ENCODE data around the gene GPER1.

The GPER1 gene

DNA sequence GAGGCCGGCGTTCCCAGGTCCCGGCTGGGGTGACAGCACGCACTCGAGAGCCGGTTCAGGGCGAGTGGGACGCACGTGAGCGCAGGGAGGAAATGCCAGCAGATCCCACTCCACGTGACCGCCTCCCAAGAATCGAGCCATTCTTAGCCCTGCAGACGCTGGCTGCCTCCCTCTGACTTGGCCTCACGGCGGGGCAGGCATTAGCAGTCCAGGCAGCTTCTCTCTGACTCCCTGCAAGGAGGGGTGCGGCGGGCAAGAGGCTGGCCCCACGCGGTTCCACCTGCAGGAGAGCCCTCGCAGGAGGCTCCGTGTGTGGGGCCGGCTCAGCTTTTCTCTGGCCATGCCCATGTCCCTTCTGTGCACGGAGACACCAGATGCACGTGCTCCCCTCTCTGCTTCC lies 33.5 kb upstream of the GPER1 start:
- peak; percentile 75 for DNase-seq (ENCODE audit: low spot score)

- DNase-seq (ENCODE audit: low spot score) = no peak
Measured at GRCh38 chr7:1054861-1055450, 33.0 kb upstream of the GPER1 start.

GRCh38 chr7:1055491-1055955 lies 32.4 kb upstream of the GPER1 start:
- DNase-seq (ENCODE audit: low spot score) = no peak

GRCh38 chr7:1055956-1056784 lies 31.7 kb upstream of the GPER1 start:
- no peak for DNase-seq (ENCODE audit: low spot score)

DNA sequence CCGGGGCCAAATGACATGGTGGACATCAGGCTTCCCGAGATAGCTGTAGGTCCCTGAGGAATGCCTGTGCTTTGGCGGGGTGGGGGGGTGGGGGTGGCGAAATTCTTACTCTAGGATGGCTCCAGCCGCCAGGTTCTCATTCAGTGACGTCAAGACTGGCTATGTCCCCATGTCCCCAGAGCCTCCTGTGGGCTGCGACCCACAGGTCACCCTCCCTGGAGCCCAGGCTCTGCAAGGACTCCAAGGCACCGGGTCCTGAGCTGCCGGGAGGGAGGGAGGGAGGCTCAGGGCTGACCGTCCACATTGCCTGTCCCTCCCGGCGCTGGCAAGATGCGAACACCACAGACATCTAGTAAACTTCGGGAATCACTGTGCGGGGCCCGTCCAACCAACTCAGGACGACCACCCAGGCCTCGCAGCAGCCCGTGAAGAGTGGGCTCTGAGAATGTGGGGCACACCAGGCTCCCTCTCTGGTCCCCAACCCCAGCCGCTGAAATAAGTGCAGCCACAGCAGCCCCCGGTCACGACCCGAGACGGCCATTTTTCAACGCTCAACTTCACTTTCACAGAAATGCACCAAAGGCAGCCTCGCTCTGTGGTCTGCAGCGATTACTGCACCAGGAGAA lies 31.0 kb upstream of the GPER1 start:
- no peak for DNase-seq (ENCODE audit: low spot score)

DNA sequence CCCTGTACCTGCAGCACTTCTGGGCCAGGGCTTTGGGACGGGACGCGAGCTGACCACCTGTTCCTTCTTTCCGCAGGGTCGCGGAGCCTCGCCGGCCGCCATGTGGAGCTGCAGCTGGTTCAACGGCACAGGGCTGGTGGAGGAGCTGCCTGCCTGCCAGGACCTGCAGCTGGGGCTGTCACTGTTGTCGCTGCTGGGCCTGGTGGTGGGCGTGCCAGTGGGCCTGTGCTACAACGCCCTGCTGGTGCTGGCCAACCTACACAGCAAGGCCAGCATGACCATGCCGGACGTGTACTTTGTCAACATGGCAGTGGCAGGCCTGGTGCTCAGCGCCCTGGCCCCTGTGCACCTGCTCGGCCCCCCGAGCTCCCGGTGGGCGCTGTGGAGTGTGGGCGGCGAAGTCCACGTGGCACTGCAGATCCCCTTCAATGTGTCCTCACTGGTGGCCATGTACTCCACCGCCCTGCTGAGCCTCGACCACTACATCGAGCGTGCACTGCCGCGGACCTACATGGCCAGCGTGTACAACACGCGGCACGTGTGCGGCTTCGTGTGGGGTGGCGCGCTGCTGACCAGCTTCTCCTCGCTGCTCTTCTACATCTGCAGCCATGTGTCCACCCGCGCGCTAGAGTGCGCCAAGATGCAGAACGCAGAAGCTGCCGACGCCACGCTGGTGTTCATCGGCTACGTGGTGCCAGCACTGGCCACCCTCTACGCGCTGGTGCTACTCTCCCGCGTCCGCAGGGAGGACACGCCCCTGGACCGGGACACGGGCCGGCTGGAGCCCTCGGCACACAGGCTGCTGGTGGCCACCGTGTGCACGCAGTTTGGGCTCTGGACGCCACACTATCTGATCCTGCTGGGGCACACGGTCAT lies 30.3 kb upstream of the GPER1 start:
- no peak for DNase-seq (ENCODE audit: low spot score)

GRCh38 chr7:1058311-1058710 lies 29.6 kb upstream of the GPER1 start:
- DNase-seq (ENCODE audit: low spot score) = no peak

DNA sequence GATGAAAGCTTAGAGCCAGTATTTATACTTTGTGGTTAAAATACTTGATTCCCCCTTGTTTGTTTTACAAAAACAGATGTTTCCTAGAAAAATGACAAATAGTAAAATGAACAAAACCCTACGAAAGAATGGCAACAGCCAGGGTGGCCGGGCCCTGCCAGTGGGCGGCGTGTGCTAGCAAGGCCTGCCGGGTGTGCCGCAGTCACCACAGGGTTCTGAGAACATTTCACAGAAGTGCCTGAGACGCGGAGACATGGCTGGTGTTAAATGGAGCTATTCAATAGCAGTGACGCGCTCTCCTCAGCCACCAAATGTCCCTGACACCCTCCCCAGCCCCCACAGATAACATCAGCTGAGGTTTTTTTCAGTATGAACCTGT lies 29.1 kb upstream of the GPER1 start:
- DNase-seq (ENCODE audit: low spot score) = no peak

GRCh38 chr7:1059200-1060091 lies 28.5 kb upstream of the GPER1 start:
- DNase-seq (ENCODE audit: low spot score) = peak; percentile 49

DNA sequence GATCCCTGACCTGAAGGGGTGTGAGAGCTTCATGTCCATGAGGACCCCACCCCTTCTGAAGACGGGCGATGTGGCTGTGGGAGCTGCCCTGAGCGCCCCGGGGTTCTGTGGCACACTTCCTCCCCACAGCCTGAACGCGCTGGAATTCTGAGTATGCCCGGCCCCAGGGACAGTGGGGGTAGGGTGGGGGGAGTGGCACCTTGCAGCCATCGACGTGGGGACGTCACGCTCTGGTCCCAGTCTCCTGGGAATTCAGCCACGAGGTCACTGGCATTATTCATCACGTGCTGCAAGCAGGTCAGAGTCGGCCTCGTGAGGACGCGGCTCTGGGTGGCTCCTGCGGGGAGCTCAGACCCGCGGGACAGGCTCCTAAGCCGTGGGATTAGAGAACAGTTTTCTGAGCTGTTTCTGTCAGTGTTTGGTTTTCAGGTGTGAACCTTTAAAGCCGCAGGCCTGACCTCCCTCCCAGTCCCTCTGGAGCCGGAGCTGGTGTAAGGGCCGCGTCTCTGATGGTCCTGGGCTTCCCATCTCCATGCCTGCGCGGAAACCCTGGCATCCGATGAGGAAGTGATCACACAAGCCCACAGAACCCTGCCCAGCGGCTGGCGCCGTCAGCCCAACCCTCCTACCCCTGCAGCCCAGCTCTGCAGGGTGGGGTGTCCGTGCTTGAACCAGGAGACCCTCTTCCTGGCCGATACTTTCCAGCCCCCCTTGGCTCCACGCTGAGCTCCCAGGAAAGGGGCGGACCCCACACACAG lies 27.4 kb upstream of the GPER1 start:
- no peak for DNase-seq (ENCODE audit: low spot score)

DNA sequence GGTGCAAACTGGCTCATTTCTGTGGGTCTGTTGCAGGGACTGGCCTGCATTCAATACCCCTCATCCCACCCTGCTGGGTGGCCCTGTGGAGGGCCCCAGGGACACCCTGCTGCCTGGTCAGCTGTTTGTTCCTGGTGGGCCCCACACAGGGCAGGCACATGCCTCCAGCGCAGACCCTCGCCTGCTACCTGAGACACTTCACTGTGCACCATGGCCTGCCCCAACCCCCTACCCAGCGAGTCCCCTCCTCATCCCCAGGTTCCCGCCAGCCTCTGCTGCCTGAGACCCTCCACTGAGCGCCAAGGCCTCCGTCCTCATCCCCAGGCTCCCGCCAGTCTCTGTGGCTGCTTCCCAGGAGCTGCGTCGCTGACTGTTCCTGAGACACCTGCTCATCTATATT lies 26.7 kb upstream of the GPER1 start:
- DNase-seq (ENCODE audit: low spot score) = no peak

DNA sequence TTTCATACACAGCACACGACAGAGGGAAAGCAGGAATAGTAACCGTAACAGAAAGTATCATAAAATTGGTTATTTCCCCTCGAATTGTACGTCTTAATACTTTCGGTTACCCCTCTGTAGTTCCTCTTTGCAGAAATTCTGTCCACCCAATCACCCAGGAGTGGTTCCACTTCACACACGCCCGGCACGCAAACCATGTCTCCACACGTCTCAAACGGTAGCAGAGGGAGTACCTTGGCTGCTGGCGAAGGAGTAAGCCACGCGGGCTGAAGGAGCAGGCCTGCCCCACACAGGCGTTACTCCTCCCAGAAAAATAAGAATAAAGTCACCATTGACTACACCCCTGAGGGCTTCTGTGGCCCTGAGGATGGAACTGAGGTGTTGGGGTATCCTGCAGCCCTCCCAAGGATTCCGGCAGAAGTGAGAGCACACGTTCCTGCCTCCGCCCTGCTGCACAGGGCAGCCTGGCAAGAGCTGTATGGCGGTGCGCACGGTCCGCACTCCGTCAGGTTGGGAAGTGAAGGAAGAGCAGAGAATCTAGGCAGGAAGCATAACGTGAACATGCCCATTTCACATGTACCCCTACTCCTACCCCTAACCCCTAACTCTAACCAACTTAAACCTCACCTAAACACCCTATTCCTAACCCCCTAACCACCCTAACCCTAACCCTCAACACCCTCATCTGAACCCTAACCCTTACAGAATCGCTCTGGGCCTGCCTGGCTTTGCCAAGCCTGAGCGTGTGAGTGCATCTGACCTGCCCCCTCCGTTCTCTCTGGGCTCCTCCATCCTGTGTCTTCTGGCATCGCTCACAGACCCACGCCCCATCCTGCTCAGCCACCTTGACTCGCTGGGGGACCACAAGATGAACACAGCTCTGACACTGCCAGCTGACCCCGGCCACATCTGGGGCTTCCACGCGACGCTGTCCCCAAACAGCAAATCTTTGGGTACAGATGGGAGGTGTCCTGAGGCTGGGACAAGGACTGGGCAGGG lies 25.3 kb upstream of the GPER1 start:
- DNase-seq (ENCODE audit: low spot score) = no peak

GRCh38 chr7:1063361-1063760 lies 24.6 kb upstream of the GPER1 start:
- no peak for DNase-seq (ENCODE audit: low spot score)

DNA sequence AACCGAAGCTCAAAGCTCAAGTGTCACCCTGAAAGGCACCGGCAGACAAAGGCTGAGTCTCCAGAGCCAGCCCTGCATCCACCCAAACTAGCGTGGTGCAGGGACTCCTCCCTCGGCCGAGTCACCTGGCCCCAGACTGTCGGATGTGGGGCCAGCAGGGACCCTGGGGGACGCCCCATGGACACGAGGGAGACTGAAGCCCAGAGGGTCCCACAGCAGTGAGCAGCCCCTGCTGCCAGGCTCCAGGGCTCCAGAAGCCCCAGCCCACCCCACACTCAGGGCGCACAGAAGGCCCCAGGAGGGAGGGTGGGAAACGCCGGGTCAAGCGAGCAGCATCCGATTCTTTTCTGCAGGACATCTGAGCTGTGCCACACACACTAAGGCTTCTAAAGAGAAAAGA lies 23.3 kb upstream of the GPER1 start:
- no peak for DNase-seq (ENCODE audit: low spot score)

DNA sequence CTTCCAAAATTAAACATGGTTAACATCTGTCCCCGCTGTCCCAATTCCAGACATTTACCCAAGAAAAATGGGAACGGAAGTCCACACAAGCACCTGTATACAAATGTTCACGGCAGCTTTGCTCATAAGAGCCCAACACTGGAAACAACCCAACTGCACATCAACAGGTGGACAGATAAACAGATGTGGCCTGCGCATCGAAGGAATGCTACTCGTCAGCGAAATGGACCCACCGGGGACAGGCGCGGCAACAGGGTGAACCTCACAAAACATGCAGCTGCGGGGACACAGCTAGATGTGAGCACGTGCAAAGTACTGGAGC lies 22.7 kb upstream of the GPER1 start:
- DNase-seq (ENCODE audit: low spot score) = no peak

- peak; percentile 90 for DNase-seq (ENCODE audit: low spot score)
Measured at GRCh38 chr7:1065585-1066241, 22.2 kb upstream of the GPER1 start.

DNA sequence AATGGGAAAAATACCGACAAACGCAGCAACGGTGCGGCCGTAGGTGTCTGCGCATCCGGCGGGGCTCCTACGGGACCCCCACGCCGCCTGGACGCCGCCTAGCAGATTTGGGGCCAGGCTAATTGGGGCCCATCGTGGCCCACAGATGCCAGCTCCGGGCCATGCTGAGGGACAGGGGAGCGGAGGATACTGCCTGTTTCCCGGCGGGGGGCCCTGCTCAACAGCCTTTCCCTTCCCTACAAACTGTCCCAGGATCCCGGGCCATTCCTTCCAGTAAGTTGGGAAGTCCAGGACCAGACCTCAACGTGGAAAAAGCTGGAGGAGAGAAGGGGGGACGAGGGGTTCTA lies 21.7 kb upstream of the GPER1 start:
- DNase-seq (ENCODE audit: low spot score) = no peak

DNA sequence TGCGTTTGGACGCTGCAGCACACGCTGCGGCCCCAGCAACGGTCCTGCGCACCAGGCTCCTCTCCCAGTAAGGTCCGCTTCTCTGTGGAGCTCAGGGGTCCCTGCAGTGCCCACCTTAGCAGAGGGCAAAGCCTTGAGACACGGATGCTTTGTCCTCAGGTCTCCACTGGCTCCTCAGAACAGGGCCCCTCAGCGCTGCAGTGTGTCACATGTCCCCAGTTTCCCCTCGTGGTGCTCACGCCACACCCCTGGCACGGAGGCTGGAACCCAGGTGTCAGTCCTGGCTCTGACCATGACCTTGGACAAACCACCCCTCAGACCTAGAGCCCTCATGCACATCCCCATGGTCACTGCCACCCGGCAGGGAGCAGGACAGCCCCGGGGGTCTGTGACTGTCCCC lies 19.9 kb upstream of the GPER1 start:
- no peak for DNase-seq (ENCODE audit: low spot score)

DNA sequence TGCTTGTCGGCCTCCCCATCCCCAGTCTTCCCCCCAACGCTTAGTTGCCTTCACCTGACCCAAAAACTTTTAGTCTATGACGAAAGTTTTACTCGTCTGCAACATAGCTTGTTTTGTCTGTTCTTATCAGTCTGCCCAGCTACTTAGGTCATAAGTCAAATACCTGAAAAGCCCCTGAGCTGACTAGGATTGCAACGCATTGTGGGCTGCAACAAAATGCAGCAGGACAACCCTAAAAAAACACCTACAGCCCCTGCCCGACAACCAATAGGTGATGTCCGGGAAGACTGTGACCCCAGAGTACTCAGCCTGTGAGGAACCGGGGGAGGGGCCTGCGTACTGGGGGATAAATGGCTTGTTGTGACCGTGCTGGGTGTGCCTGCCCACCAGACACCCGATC lies 19.3 kb upstream of the GPER1 start:
- no peak for DNase-seq (ENCODE audit: low spot score)
